IPS-20b (cell line): Measurements from ENCODE around the gene NLRP13.
"Not testable (repeated sequence)": the region's sequence is repeated elsewhere in the genome, so short reads cannot be mapped to it uniquely, and the experiment has no call there.

Source experiments
- H3K27ac ChIP-seq: one replicate; pipeline ENCODE4 v1.5.1; 2013; ENCODE audit warnings: low read length
- H3K27me3 ChIP-seq: 2 replicates; pipeline ENCODE4 v1.6.1; 2013; ENCODE audit warnings: mild to moderate bottlenecking, low read length, inconsistent platforms; ENCODE audit not compliant: insufficient read depth
- H3K36me3 ChIP-seq: 2 replicates; pipeline ENCODE4 v1.6.1; 2013; ENCODE audit warnings: low read depth, mild to moderate bottlenecking, inconsistent platforms, low read length, moderate library complexity; ENCODE audit not compliant: insufficient read depth
- H3K4me1 ChIP-seq: 2 replicates; pipeline ENCODE4 v1.6.1; 2013; ENCODE audit warnings: mild to moderate bottlenecking, control low read depth, inconsistent platforms, low read length, moderate library complexity; ENCODE audit not compliant: insufficient read depth
- H3K4me3 ChIP-seq: 2 replicates; pipeline ENCODE4 v1.5.1; 2013; ENCODE audit warnings: mild to moderate bottlenecking, low read length, inconsistent platforms
- H3K9ac ChIP-seq: 2 replicates; pipeline ENCODE4 v1.6.1; 2013; ENCODE audit warnings: low read depth, mild to moderate bottlenecking, inconsistent platforms, low read length, moderate library complexity
- H3K9me3 ChIP-seq: 2 replicates; pipeline ENCODE4 v1.6.1; 2013; ENCODE audit warnings: mild to moderate bottlenecking, low read depth, low read length, inconsistent platforms; ENCODE audit not compliant: insufficient read depth

NLRP13 gene

GRCh38 chr19:55930996-55931515, 1.1 kb downstream of the NLRP13 start:
- Histone ChIP-seq H3K4me3 (no peak overlapping the region), H3K9me3 (peaks cover 87% of the 10 kb centered on the region), H3K27me3 (no peaks in the 10 kb centered on the region), H3K9ac (no peak overlapping the region), H3K27ac (no peak overlapping the region), H3K36me3 (no peaks in the 10 kb centered on the region), H3K4me1 (no peaks in the 10 kb centered on the region)

GRCh38 chr19:55929258-55929657, 2.9 kb downstream of the NLRP13 start:
- not testable (repeated sequence) for H3K27me3 ChIP-seq, H3K4me1 ChIP-seq, H3K9ac ChIP-seq, H3K4me3 ChIP-seq, H3K27ac ChIP-seq, H3K36me3 ChIP-seq
- peaks cover 86% of the 10 kb centered on the region for H3K9me3 ChIP-seq

- no peak overlapping the region for H3K27ac ChIP-seq
- no peaks in the 10 kb centered on the region for H3K4me1 ChIP-seq
- no peak overlapping the region for H3K4me3 ChIP-seq
- peaks cover 85% of the 10 kb centered on the region for H3K9me3 ChIP-seq
- H3K27me3 ChIP-seq: no peaks in the 10 kb centered on the region
- H3K36me3 ChIP-seq: no peaks in the 10 kb centered on the region
- H3K9ac ChIP-seq: no peak overlapping the region
Measured at GRCh38 chr19:55927991-55928390, 4.1 kb downstream of the NLRP13 start.

- no peaks in the 10 kb centered on the region for H3K27me3 ChIP-seq
- H3K9me3 ChIP-seq: peaks cover 96% of the 10 kb centered on the region
- no peaks in the 10 kb centered on the region for H3K36me3 ChIP-seq
Measured at GRCh38 chr19:55923556-55923955, 8.6 kb downstream of the NLRP13 start.

GRCh38 chr19:55913643-55914268, 18.4 kb downstream of the NLRP13 start:
- Histone ChIP-seq H3K9ac (no peak overlapping the region), H3K9me3 (peaks cover 96% of the 10 kb centered on the region), H3K27ac (no peak overlapping the region), H3K27me3 (no peaks in the 10 kb centered on the region), H3K4me3 (no peak overlapping the region), H3K4me1 (no peaks in the 10 kb centered on the region), H3K36me3 (no peaks in the 10 kb centered on the region)

More at GRCh38 chr19:55923556-55923955, 8.6 kb downstream of the NLRP13 start:
- no peak overlapping the region for H3K4me3 ChIP-seq
- H3K9ac ChIP-seq: no peak overlapping the region
- H3K27ac ChIP-seq: no peak overlapping the region
- no peaks in the 10 kb centered on the region for H3K4me1 ChIP-seq

- no peak overlapping the region for H3K27ac ChIP-seq
- no peak overlapping the region for H3K4me3 ChIP-seq
- peaks cover 96% of the 10 kb centered on the region for H3K9me3 ChIP-seq
- H3K36me3 ChIP-seq: no peaks in the 10 kb centered on the region
- H3K4me1 ChIP-seq: no peaks in the 10 kb centered on the region
- H3K9ac ChIP-seq: no peak overlapping the region
- H3K27me3 ChIP-seq: no peaks in the 10 kb centered on the region
Measured at GRCh38 chr19:55912916-55913315, 19.2 kb downstream of the NLRP13 start.

- H3K9me3 ChIP-seq: peaks cover 89% of the 10 kb centered on the region
Measured at GRCh38 chr19:55909801-55910200, 22.3 kb downstream of the NLRP13 start.

GRCh38 chr19:55907746-55908145, 24.4 kb downstream of the NLRP13 start:
- no peak overlapping the region for H3K9ac ChIP-seq
- no peak overlapping the region for H3K4me3 ChIP-seq
- no peaks in the 10 kb centered on the region for H3K4me1 ChIP-seq
- peaks cover 87% of the 10 kb centered on the region for H3K9me3 ChIP-seq
- no peaks in the 10 kb centered on the region for H3K36me3 ChIP-seq
- no peak overlapping the region for H3K27ac ChIP-seq
- no peaks in the 10 kb centered on the region for H3K27me3 ChIP-seq

More at GRCh38 chr19:55909801-55910200, 22.3 kb downstream of the NLRP13 start:
- Histone ChIP-seq H3K27ac (no peak overlapping the region), H3K4me1 (no peaks in the 10 kb centered on the region), H3K9ac (no peak overlapping the region), H3K27me3 (no peaks in the 10 kb centered on the region), H3K36me3 (no peaks in the 10 kb centered on the region), H3K4me3 (no peak overlapping the region)

GRCh38 chr19:55907286-55907685, 24.9 kb downstream of the NLRP13 start:
- no peaks in the 10 kb centered on the region for H3K36me3 ChIP-seq
- H3K4me3 ChIP-seq: no peak overlapping the region
- no peaks in the 10 kb centered on the region for H3K27me3 ChIP-seq
- no peak overlapping the region for H3K27ac ChIP-seq
- H3K9me3 ChIP-seq: peaks cover 86% of the 10 kb centered on the region
- H3K4me1 ChIP-seq: no peaks in the 10 kb centered on the region
- no peak overlapping the region for H3K9ac ChIP-seq

GRCh38 chr19:55902080-55902751, 29.9 kb downstream of the NLRP13 start:
- Histone ChIP-seq H3K27me3 (no peaks in the 10 kb centered on the region), H3K9ac (no peak overlapping the region), H3K36me3 (no peaks in the 10 kb centered on the region), H3K27ac (no peak overlapping the region), H3K9me3 (peaks cover 82% of the 10 kb centered on the region), H3K4me1 (no peaks in the 10 kb centered on the region), H3K4me3 (no peak overlapping the region)

- Histone ChIP-seq H3K27me3 (no peaks in the 10 kb centered on the region), H3K9ac (no peak overlapping the region), H3K4me1 (no peaks in the 10 kb centered on the region), H3K36me3 (no peaks in the 10 kb centered on the region), H3K27ac (no peak overlapping the region), H3K4me3 (no peak overlapping the region), H3K9me3 (peaks cover 87% of the 10 kb centered on the region)
Measured at GRCh38 chr19:55901369-55902079, 30.6 kb downstream of the NLRP13 start.
